GM12873 (cell line): ENCODE measurements around the gene HHLA2.

Experiments used
- TF ChIP-seq, protein P1 (sequence below): IDR thresholded peaks from 2 replicates; pipeline ENCODE4 v1.5.1; 2012; ENCODE audit warnings: low read depth, mild to moderate bottlenecking, moderate library complexity, low read length, control low read depth; ENCODE audit not compliant: insufficient read depth; ENCODE audit errors: missing control alignments

HHLA2 gene

DNA sequence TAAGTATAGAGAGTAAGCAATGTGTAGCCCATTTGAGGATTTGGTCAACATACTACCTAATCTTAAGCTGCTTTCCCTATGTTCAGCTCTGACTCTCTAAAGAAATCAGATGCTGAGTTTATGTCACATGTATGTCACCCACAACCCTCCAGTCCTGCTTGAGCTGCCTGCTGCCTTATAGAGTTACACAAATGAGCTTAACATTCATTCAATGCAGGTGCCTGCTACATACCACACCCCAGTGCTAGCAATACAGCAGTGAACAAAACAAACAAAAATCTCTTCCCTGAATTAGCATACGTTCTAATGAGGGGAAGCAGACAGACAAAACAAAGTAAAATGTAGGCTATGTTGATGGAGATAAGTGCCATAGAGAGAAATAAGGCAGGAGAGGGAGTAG, 93.0 kb downstream of the HHLA2 start:
- TF ChIP-seq, protein P1, sequence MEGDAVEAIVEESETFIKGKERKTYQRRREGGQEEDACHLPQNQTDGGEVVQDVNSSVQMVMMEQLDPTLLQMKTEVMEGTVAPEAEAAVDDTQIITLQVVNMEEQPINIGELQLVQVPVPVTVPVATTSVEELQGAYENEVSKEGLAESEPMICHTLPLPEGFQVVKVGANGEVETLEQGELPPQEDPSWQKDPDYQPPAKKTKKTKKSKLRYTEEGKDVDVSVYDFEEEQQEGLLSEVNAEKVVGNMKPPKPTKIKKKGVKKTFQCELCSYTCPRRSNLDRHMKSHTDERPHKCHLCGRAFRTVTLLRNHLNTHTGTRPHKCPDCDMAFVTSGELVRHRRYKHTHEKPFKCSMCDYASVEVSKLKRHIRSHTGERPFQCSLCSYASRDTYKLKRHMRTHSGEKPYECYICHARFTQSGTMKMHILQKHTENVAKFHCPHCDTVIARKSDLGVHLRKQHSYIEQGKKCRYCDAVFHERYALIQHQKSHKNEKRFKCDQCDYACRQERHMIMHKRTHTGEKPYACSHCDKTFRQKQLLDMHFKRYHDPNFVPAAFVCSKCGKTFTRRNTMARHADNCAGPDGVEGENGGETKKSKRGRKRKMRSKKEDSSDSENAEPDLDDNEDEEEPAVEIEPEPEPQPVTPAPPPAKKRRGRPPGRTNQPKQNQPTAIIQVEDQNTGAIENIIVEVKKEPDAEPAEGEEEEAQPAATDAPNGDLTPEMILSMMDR, result no peak

DNA sequence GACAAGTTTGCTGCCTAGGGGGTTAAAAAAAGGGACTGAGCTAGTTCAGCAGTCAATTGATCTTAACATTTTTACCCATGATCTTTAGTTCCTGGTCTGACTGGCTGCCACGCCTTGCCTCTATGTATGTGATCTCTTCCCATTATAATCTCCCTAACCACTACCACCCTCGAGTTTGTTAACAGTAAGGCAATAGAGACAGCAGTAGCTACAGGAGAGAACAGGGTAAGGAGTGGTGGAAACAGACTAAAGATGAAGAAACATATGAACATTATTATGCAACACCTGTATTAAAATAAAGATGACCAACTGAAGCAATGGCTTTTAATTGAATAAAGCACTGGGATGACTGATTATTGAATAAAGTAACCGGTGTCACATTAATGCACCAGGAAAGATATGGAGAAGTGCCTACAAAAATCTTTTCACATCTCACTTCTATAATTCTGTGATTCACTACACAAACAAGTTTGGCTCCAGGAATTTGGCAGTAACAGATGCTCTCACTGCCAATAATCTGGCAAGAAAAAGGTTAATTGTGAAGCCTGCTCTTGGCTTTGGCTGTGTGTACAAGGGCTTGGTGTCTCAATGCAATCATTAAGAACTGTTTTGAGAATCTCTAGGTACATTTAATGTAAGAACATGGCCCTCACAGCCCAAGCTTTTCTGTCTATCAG, 95.7 kb downstream of the HHLA2 start:
- TF ChIP-seq, protein P1, result no peak

DNA sequence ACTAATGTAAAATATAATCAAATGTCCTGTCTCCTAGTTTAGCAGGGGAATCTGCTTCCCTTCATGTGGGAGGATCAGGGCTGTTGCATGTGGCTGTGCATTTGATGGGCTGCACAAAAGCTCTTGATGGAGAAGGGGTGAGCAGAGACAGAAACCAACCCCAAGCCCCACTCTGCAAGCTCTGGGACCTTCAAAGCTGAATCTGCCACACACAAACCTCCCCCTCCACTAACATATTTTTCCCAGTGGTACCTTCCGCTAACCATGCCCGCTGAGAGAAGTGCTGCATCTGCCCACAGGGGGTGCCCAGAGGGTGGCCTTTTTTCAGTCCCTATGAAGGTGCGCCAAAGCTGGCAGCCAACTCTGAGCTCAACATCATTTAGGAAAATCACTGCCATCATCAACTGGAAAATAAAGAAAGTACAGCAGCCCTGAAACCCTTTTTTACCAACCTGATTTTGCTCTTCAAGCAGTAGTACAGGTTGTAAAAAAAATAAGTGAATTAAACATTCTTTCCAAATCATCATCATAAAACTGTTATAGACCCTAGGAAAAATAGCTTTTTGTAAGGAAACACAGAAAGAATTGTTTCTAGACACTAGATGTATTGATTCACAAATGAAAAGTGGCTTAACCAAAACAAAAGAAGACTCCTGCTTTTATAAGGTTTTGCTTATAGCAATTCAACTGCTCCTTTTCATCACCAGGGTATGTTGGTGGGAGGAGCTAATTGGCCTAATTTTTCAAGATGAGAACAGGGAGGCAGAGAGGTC, 97.0 kb downstream of the HHLA2 start:
- TF ChIP-seq, protein P1, result no peak

DNA sequence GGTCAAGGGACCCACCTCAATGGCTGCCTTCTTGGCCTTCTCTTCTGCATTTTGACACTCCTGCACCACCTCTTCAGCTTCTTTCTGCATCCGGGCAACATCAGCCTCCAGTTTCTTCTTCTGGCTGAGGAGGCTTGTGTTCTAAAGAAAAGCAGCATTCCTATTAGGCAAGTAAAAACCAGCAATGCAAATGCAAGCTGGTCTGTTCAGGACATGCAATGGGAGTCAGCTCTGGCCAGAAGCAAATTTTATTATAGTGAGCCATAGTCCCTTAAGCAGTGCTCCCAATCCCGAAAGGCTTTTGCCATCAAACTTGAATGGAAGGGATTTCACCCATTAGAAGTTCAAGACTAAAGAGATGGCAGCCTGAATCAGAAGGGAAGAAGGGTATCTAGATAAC, 97.7 kb downstream of the HHLA2 start:
- TF ChIP-seq, protein P1, result no peak

DNA sequence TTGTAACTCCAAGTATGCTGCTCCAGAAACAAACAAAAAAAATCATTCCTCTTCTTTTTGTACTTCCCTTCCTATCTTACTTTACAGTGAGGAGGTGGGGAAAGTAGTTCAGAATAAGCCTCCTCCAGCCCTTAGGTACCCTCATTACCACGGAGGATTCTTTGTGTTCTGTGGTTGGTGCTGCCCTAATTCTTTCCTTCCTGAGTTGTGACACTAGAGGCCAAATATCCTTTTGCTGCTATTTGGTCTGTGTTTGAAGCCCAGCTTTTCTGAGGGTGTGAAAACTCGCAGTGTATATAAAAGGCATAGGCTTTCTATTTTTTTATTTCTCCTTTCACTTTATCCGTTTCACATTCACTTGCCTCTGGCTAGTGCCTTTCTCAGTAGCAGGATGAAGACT, 98.2 kb downstream of the HHLA2 start:
- TF ChIP-seq, protein P1, result no peak

DNA sequence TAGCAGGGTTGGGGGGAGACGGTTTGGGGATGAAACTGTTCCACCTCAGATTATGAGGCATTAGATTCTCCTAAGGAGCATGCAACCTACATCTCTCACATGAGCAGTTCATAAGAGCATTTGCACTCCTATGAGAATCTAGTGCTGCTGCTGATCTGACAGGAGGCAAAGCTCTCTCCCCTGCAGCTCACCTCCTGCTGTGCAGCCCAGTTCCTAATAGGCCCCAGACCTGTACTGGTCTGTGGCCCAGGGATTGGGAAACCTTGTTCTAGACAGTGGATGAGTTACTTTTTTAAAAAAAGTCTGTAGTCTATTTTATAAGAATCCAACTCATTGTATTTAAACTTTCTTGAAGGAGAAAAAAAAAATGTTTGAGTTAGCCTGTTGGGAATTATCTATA, 100.0 kb downstream of the HHLA2 start:
- TF ChIP-seq, protein P1, result no peak

DNA sequence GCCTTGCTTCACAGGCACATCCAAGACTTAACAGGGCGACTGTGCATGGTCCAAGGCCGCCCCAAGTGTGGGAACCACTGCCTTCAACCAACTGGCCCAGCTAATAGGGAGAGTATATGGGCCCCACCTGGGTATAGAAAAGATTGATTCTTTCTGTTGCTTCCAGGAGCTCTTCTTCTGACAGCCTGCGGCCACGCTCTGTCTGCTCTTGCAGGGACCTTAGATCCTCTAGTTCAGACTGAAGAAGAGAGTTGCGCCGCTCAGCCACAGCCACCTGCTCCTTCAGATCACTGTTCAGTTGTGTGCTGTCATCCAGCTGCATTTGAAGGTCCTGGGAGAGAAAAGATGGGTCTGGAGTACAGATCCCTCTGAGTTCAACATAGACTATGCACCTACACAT, 102.2 kb downstream of the HHLA2 start:
- TF ChIP-seq, protein P1, result no peak
